ENCODE data around the gene SERTM1.

The SERTM1 gene

GRCh38 chr13:36712770-36713169 lies 39.0 kb downstream of the SERTM1 start:
- DNase-seq = no peak

- no peak for DNase-seq
Measured at GRCh38 chr13:36713887-36714286, 40.1 kb downstream of the SERTM1 start.

GRCh38 chr13:36715841-36716240 lies 42.0 kb downstream of the SERTM1 start:
- DNase-seq = no peak

GRCh38 chr13:36717017-36717416 lies 43.2 kb downstream of the SERTM1 start:
- no peak for DNase-seq

- DNase-seq = no peak
Measured at GRCh38 chr13:36717966-36718545, 44.2 kb downstream of the SERTM1 start.

GRCh38 chr13:36718686-36719085 lies 44.9 kb downstream of the SERTM1 start:
- DNase-seq = no peak

- DNase-seq = no peak
Measured at GRCh38 chr13:36724141-36724540, 50.3 kb downstream of the SERTM1 start.

- no peak for DNase-seq
Measured at GRCh38 chr13:36725936-36726335, 52.1 kb downstream of the SERTM1 start.

GRCh38 chr13:36728006-36728405 lies 54.2 kb downstream of the SERTM1 start:
- no peak for DNase-seq

GRCh38 chr13:36736119-36736726 lies 62.4 kb downstream of the SERTM1 start:
- DNase-seq = peak in 4 of 6 experiments; percentile 7 to 35 (median 13)

- DNase-seq = no peak
Measured at GRCh38 chr13:36737524-36738083, 63.8 kb downstream of the SERTM1 start.

GRCh38 chr13:36745436-36745835 lies 71.6 kb downstream of the SERTM1 start:
- no peak for DNase-seq

- no peak for DNase-seq
Measured at GRCh38 chr13:36746051-36746450, 72.2 kb downstream of the SERTM1 start.
